ENCODE data around the gene PCDH1.
A peak's percentile ranks its signal among the peaks of the same experiment; 100 is the strongest.

The PCDH1 gene

GRCh38 chr5:141876628-141877355, 1.4 kb downstream of the PCDH1 start:
- intact Hi-C loops (cut with DNase I) = loop anchor here (5.0 kb wide), 1 partner anchor 174 kb away; no protein-coding TSS in a partner anchor
- peak in 13 of 42 donors; percentile 32 to 75 (median 56) for DNase-seq

DNA sequence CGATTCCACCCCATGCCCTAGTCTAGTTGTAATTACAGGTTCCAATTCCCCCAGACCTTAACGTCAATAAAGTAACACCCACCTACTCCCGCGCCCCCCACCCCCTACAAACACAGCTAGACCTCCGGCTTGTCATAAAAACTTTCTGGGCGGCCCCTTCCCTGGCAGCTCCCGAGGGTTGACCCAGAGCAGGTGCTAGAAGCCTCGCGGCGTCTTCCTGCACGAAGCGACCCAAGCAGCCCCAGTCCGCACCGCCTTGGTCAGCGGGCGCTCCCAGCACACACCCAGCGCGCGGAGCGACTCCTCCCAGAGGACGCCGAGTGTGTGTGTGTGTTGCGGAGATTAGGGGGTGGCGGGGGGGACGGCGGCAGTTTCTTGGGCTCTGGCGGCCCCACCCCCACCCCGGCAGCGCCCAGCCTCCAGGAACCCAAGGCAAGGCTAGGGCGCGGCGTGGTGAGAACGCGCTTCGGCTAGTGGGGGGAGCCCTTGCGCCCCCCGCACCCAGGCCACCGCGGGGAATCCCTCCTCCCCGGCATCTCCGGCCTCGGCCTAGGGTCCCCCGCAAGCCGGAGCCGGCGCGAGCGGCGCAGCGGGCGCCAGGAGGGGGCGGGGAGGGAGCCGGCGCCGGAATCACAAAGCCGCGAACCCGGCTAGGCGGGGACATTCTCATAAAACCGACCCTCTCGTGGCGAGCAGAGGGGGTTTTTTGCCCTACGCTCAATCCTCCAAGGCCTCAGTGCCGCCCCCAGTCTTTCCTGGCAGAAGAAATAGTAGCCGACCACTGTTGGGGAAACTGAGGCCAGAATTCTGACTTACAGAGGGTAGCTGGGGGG, 2.2 kb downstream of the PCDH1 start:
- intact Hi-C loops (cut with DNase I) = loop anchor here (5.0 kb wide), 1 partner anchor 174 kb away; no protein-coding TSS in a partner anchor
- DNase-seq = peak in 9 of 42 donors; percentile 9 to 66 (median 49)

- intact Hi-C loops (cut with DNase I) = loop anchor here (5.0 kb wide), 1 partner anchor 173 kb away; no protein-coding TSS in a partner anchor
- peak in 8 of 42 donors; percentile 6 to 41 (median 20) for DNase-seq
These were observed 3.0 kb downstream of the PCDH1 start for GRCh38 chr5:141875022-141875740.

DNA sequence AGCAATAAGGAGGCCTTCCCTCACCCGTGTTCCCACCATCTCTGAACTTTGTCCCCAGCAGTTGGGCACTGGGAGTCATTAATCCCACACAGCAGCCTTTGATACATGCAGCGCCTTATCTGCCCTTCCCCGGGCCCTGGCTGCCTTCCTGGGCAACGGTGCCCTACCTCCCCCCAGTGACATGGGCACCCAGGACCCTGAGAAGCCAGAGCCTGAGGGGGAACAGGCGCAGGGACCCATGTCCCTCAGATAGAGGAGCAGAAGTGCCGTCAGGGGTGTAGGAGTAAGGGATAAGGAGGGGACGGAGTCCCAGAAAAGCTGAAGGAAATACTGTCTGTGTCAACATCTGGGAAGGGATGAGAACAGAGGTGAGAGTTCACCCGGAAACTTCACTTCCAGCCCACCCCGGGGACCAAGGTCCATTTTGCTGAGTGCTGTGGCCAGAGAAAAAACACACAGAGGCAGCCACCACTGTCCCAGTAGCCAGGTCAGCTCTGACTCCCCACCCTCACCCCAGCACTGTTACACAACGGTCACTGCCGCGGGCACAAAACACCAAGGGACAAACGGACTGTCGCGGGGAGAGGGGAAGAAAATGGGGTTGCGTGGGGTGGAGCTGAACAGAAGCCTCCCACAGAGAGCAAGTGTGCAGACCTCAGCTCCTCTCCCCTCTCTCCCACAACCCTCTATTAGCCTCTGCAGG, 3.8 kb downstream of the PCDH1 start:
- intact Hi-C loops (cut with DNase I) = no loop called here
- DNase-seq = peak in 11 of 42 donors; percentile 10 to 53 (median 32)

DNA sequence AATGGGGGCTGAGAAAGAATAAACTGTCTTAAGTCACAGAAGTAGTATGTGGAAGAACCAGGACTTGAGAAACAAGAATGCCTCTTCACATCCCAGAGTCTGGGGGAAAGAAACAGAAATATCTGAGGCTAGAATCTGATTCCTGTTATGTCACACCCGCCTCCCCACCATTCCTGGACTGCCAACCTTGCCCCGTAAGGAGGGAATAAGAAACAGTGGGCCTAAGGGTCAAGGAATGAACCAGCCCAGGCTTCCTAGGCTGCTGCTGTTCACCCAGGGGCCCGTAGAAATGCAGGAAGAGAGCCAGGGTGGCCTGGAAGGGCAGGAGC, 4.3 kb downstream of the PCDH1 start:
- intact Hi-C loops (cut with DNase I) = no loop called here
- peak in 2 of 42 donors; percentile 3 to 30 for DNase-seq

DNA sequence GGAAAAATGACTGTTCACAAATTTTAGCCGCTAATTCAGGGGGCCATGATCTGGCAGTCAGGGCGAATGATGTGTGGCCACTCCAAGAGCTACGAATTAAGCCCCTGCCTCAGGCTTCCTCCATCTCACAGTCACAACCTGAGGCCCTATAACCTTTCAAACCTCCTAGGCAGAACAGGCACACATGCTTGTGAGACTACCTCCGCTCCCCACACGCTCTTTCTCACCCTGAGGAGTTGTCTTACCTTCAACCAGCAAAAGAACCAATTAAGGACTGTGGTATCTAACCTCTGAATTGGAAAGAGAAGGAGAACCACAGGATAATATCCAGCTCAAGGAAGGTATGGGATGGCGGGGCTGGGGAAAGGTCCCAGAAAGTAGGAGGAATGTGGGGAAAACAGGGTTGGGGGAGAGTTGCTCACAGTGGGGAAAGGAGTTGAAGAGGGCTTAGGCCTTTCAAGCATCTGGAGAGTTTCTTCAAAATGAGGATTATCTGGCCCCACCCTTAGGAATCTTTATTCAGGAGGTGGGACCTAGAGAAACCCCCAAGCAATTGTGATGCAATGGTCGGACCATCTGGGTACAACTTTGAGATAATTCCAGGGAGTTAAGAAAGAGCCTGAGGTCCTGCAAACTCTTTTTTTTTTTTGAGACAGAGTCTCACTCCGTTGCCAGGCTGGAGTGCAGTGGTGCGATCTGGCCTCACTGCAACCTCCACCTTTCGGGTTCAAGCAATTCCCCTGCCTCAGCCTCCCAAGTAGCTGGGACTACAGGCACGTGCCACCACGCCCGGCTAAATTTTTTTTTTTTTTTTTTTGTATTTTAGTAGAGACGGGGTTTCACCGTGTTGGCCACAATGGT, 5.5 kb downstream of the PCDH1 start:
- DNase-seq = peak in 9 of 42 donors; percentile 2 to 41 (median 14)
- intact Hi-C loops (cut with DNase I) = no loop called here

GRCh38 chr5:141871870-141872269, 6.3 kb downstream of the PCDH1 start:
- intact Hi-C loops (cut with DNase I) = no loop called here
- peak in 3 of 42 donors; percentile 0 to 4 (median 2) for DNase-seq

DNA sequence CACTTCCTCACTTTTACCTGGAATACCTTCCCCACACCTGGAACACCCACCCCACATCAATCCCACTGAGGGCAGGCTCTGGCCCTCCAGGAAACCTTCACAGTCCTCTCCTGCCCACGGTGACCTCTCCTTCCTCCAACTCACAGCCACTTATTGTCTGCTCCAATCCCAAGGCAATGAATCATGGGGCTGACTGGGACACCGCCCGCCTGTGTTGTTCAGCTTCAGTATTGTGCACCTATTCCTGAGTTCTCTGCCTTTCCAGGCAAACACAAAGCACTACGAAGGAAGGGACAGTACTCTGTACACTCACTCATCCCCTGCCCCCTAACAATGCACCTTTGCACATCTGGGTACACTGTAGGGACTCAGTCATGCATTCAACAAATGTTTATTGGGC, 7.3 kb downstream of the PCDH1 start:
- DNase-seq = peak in 17 of 42 donors; percentile 9 to 71 (median 41)
- intact Hi-C loops (cut with DNase I) = no loop called here

DNA sequence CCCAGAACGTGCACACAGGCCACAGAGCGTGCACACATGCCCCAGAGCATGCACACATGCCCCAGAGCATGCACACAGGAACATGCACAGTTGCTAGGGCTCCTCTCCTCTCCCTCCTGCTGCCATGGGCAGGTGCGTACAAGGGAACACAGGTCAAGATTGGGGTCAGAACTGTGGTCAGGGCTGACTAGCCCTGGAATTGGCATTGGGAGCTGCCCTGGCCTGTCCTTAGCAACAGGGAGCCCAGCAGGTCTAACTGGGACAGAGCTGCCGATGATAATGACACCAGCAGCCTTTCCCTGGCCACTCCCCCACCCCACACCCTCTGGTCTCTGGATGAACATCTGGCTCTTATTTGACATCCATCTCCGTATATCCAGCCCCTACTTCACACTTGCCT, 8.0 kb downstream of the PCDH1 start:
- peak in 5 of 42 donors; percentile 7 to 27 (median 10) for DNase-seq

DNA sequence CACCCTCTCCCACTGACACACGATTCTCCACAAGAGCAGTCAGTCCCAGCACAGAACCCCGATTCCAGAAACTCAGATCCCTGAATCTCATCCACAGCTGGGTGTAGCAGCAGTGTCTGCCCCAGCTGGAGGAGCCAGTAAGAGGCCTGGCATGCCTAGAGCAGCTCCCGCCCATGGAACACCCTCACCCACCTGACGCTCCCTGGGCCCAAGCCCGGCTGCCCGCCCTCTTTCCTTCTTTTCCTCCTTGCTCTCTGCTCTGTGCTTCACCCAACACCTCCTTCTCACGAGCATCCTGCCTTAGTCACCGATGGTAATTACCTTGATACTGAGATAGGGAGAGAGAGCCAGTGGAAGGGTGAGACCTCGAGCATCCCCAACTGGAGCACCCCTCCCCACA, 8.7 kb downstream of the PCDH1 start:
- intact Hi-C loops (cut with DNase I) = no loop called here
- peak in 31 of 42 donors; percentile 37 to 86 (median 65) for DNase-seq

More for the DNA sequence above, 8.0 kb downstream of the PCDH1 start:
- intact Hi-C loops (cut with DNase I) = no loop called here

DNA sequence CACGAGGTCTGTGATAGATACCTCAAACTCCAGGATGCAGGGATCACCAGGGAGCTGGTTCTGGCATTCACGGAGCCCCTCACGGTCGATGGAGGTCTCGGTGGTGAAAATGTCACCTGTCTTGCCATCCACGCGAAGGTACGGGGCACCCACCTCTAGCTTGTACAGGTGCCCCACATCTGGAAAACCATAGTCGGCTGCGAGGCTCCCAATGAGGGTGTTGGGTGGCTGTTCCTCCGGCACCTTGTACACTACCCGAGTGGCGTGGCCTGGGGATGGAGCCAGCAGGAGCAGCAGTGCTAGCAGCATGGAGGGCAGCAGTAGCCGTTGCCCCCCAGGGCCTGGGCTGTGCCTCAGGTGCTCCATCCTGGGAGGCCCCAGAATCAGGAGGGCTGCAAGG, 9.2 kb downstream of the PCDH1 start:
- intact Hi-C loops (cut with DNase I) = no loop called here
- DNase-seq = peak in 2 of 42 donors; percentile 14 to 24

GRCh38 chr5:141868541-141868940, 9.7 kb downstream of the PCDH1 start:
- DNase-seq = peak in 3 of 42 donors; percentile 1 to 18 (median 7)
- intact Hi-C loops (cut with DNase I) = no loop called here

DNA sequence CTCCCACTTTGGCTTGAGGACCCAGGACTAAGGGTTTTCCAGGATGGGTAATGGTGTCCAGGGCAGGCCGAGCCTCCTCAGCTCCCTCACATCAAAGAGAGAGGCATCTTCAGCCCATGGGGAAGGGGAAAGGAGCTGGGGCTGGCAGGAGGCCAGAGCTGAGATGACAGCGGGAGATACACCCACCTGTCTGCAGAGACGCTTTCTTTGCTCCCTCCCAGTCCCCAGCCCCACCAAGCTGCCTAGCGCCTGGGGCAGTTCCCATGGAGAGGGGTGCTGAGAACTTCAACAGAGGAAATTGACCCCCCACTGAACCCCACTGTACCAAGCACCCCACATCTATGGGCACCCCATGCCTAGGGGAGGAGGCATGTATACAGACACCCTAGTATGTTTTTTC, 10.6 kb downstream of the PCDH1 start:
- DNase-seq = peak in 1 of 42 donors; percentile 35
- intact Hi-C loops (cut with DNase I) = no loop called here

GRCh38 chr5:141867139-141867538, 11.1 kb downstream of the PCDH1 start:
- no peak for DNase-seq
- intact Hi-C loops (cut with DNase I) = no loop called here

DNA sequence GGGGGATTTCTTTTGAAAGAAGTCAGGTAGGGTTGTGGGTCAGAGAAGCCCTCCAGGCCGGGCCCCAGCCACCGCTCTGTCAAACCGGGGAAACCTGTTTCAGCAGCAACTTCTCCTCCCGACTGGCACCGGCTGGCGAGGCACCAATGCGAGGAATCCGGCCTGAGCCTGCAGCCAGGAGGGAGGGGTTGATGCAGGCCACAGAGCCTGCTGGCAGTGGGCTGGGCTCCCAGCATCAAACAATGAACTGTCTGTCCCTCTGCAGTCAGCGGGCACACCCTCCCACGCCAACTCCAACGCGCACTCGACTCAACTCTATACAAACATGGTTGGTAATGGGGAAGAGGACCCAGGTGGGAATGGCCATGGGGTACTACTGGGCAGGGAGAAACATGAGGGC, 12.1 kb downstream of the PCDH1 start:
- intact Hi-C loops (cut with DNase I) = no loop called here
- peak; percentile 68 to 96 (median 90) for DNase-seq

DNA sequence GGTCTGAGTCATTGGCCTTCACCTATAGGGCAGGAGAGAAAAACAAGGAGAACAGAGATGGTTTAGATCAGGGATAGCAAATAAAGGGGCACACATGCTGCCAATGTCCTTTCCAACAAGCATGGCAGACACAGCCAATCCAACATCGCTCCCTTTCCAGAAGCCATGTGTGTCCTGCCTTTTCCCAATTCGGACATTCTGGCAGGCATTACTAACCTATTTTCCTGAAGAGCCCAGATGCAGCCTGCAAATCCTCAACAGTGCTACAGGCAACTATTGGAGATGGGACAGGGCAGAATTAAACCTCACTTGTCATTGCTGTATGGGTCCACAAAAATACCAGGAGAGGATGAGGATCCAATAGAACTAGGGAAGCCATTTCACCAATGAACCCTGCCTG, 12.8 kb downstream of the PCDH1 start:
- intact Hi-C loops (cut with DNase I) = no loop called here
- no peak for DNase-seq

DNA sequence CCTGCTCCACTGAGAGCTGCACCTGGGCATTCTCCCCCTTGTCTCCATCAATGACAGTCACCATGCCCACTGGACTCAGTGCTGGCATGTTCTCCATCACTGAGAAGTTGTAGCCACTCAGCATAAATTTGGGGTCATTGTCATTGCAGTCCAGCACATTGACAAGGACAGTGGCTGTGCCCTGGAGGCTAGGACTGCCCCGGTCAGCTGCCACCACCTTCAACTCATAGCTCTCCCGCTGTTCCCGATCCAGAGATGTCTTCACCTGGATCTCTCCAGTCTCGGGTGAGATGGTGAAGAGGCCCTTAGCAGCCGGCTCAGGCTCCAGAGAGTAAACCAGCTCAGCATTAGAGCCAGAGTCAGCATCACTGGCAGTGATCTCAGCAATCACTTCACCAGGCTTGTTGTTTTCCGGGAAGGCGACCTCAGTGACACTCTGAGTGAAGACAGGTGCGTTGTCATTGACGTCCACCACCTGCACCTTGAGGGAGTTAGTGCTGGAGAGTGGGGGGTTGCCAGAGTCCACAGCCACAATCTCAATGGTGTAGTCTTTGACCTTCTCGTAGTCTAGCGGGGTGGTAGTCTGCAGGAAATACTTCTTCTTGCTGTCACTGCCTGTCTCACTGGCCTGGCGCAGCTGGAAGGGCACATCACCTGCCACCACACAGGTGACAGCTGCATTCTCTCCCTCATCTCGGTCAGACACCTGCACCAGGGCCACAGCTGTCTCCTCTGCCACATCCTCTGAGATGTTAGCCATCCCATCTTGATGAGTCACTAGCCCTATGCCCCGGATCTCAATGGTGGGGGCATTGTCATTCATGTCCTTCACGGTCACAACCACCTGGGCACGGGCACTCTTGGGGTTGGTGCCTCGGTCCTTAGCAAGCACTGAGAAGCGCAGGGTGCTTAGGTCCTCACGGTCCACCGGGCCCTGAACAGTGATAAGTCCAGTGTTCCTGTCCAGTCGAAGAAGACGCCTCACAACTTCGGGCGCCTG, 13.5 kb downstream of the PCDH1 start:
- intact Hi-C loops (cut with DNase I) = no loop called here
- DNase-seq = peak in 1 of 42 donors; percentile 29
